Smooth muscle cell (in vitro differentiated cells): ENCODE data around the gene KRT28. TPM values are rescaled to one million over a fixed set of nuclear protein-coding genes. Genes with fewer than 3 reads are reported as not detected.
"Not testable (repeated sequence)": the region's sequence is repeated elsewhere in the genome, so short reads cannot be mapped to it uniquely, and the experiment has no call there.

Source experiments
- DNase-seq: peaks from one replicate; lab custom pipeline; 2025; ENCODE audit not compliant: unreplicated experiment; lab: John Stamatoyannopoulos, UW
- H2AFZ ChIP-seq: fragments of 200-600 bp; sonication (generic); 2 replicates; pipeline ENCODE4 v1.6.0; 2016; ENCODE audit warnings: antibody characterized with exemption, low read depth, mild to moderate bottlenecking
- H3F3A ChIP-seq: fragments of 200-600 bp; sonication (generic); 2 replicates; pipeline ENCODE4 v1.6.0; 2017; ENCODE audit warnings: antibody characterized with exemption, low read depth
- H3K27ac ChIP-seq: fragments of 200-600 bp; sonication (generic); 2 replicates; pipeline ENCODE4 v1.5.1; 2016; ENCODE audit warnings: low read depth, mild to moderate bottlenecking
- H3K27me3 ChIP-seq: fragments of 200-600 bp; sonication (generic); 2 replicates; pipeline ENCODE4 v1.6.1; 2016; ENCODE audit warnings: low read depth, mild to moderate bottlenecking
- H3K36me3 ChIP-seq: fragments of 200-600 bp; sonication (generic); 2 replicates; pipeline ENCODE4 v1.5.1; 2016; ENCODE audit warnings: low read depth
- H3K4me1 ChIP-seq: fragments of 200-600 bp; sonication (generic); 2 replicates; pipeline ENCODE4 v1.5.1; 2016; ENCODE audit warnings: low read depth
- H3K4me2 ChIP-seq: fragments of 200-600 bp; sonication (generic); 2 replicates; pipeline ENCODE4 v1.6.0; 2016; ENCODE audit warnings: mild to moderate bottlenecking
- H3K4me3 ChIP-seq: fragments of 200-600 bp; sonication (generic); 2 replicates; pipeline ENCODE4 v1.5.1; 2016; ENCODE audit warnings: mild to moderate bottlenecking
- H3K79me2 ChIP-seq: fragments of 200-600 bp; sonication (generic); 2 replicates; pipeline ENCODE4 v1.6.0; 2016; ENCODE audit warnings: low read depth, mild to moderate bottlenecking
- H3K9ac ChIP-seq: fragments of 200-600 bp; sonication (generic); 2 replicates; pipeline ENCODE4 v1.6.0; 2016; ENCODE audit warnings: low read depth
- H3K9me3 ChIP-seq: fragments of 200-600 bp; sonication (generic); replicated peaks from 2 replicates; pipeline ENCODE4 v1.5.1; 2016; ENCODE audit warnings: low read depth
- H4K20me1 ChIP-seq: fragments of 200-600 bp; sonication (generic); 2 replicates; pipeline ENCODE4 v1.6.0; 2016; ENCODE audit warnings: low read depth
- WGBS: methylation state at CpG from one replicate; pipeline ENCODE4 v1.1.7; 2016; ENCODE audit warnings: low lambda C conversion rate; 5-methylcytosine and 5-hydroxymethylcytosine counted together
- polyA plus RNA-seq: library from polyadenylated mRNA; unstranded; fragments of >200 nt; fragmentation: Nextera tagmentation; extraction: Ambion mirVana; gene quantifications from 2 replicates; pipeline ENCODE4 v1.2.1, GENCODE V29; 2016
- total RNA-seq: library from RNA; depleted of rRNA; stranded (reverse); fragments of >200 nt; gene quantifications from 2 replicates; pipeline ENCODE4 v1.2.3, GENCODE V29; 2014
- TF ChIP-seq, protein P1 (sequence below): fragments of 200-600 bp; sonication (generic); IDR thresholded peaks from 2 replicates; pipeline ENCODE4 v1.5.1; 2017; ENCODE audit warnings: borderline replicate concordance, mild to moderate bottlenecking, antibody characterized with exemption; ENCODE audit not compliant: insufficient read depth, poor library complexity, severe bottlenecking

KRT28 gene
- total and polyA plus RNA-seq, 2 experiments from 2014 or later = not detected

DNA sequence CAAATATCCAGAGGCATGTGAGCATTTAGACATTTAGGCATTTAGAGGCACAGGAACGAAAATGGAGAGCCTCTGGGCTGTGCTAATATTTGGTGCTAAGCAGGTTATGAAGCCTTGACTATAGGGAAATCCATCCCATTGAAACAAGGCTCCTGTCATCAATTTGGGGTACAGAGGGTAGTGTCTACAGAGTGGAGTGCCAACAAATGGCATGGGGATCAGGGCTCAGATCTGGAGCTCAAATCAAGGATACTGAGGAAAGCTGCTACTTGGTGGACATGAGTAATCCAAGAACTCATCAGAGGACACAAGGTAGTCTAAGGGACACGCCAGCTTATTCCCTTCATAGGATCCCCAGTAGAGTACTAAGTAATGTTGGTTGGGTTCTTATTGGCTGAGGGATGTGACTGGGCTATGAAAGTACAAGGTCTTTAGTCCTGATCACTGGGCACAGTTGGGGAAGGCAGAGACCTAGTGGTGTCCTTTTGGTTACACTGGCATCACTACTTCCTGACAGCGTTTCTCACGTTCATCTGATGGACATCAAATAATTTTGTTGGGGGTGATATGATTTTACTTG lies 17.4 kb upstream of the KRT28 start:
- H4K20me1 ChIP-seq = no peaks in the 10 kb centered on the region
- 98% methylated on average over 4 of the region's 4 CpGs for WGBS
- no peak overlapping the region for H3K27ac ChIP-seq
- no peak for DNase-seq
- H3K4me3 ChIP-seq = peak overlapping the region; percentile 70
- H3K4me2 ChIP-seq = peak overlapping the region; percentile 96
- no peak overlapping the region for H3K9ac ChIP-seq
- H2AFZ ChIP-seq = no peak overlapping the region
- TF ChIP-seq, protein P1, sequence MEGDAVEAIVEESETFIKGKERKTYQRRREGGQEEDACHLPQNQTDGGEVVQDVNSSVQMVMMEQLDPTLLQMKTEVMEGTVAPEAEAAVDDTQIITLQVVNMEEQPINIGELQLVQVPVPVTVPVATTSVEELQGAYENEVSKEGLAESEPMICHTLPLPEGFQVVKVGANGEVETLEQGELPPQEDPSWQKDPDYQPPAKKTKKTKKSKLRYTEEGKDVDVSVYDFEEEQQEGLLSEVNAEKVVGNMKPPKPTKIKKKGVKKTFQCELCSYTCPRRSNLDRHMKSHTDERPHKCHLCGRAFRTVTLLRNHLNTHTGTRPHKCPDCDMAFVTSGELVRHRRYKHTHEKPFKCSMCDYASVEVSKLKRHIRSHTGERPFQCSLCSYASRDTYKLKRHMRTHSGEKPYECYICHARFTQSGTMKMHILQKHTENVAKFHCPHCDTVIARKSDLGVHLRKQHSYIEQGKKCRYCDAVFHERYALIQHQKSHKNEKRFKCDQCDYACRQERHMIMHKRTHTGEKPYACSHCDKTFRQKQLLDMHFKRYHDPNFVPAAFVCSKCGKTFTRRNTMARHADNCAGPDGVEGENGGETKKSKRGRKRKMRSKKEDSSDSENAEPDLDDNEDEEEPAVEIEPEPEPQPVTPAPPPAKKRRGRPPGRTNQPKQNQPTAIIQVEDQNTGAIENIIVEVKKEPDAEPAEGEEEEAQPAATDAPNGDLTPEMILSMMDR = no peak
- no peaks in the 10 kb centered on the region for H3K36me3 ChIP-seq
- H3K4me1 ChIP-seq = peaks cover 13% of the 10 kb centered on the region
- H3F3A ChIP-seq = peaks cover 8% of the 10 kb centered on the region
- H3K9me3 ChIP-seq = no peaks in the 10 kb centered on the region
- peaks cover 13% of the 10 kb centered on the region for H3K27me3 ChIP-seq
- H3K79me2 ChIP-seq = no peaks in the 10 kb centered on the region

DNA sequence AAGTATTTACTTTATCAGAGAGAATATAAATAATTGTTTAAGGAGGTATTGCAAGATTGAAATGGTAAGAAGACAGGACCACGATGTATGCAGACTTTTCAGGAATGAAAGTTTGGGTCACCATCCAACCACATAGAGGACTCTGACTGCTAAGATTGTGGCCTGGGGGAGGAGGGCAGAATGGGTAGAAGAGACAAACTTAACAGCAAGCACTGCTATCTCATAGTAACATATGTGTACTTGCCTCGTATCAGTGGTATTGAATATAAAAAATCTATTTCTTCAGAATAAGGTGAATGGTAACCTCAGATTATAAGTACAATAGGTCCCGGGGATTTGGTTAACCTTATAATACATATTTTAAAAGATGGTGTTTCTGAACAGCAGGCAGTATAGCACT lies 16.8 kb upstream of the KRT28 start:
- Histone ChIP-seq H3K79me2 (no peaks in the 10 kb centered on the region), H3K36me3 (no peaks in the 10 kb centered on the region), H4K20me1 (no peaks in the 10 kb centered on the region), H3K9ac (no peak overlapping the region), H3K9me3 (no peaks in the 10 kb centered on the region), H3F3A (peaks cover 8% of the 10 kb centered on the region), H3K4me3 (no peak overlapping the region), H3K4me2 (no peak overlapping the region), H3K27ac (no peak overlapping the region), H3K27me3 (peaks cover 19% of the 10 kb centered on the region), H2AFZ (no peak overlapping the region), H3K4me1 (peaks cover 13% of the 10 kb centered on the region)
- TF ChIP-seq, protein P1 = no peak
- WGBS = 95% methylated on average over 3 of the region's 3 CpGs
- no peak for DNase-seq

DNA sequence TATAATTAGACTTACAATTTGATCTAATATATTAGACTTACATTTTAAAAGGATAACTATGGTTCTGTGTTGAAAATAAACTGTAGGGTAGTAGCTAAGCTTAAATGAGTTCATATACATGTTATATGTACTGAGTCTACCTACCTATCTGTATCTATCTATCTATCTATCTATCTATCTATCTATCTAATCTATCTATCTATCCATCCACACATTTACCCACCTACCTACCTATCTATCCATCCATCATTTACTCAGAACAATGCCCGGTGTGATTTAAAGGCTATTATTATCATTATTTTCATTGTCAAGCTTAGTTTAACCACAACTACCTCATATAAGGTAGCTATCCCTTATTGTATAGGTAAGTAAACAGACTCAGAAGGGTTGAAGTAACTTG lies 15.6 kb upstream of the KRT28 start:
- WGBS = 89% methylated on average over 1 of the region's 1 CpG
- Histone ChIP-seq H3K9me3 (no peaks in the 10 kb centered on the region), H3K79me2 (no peaks in the 10 kb centered on the region), H3K36me3 (no peaks in the 10 kb centered on the region), H3K4me3 (no peak overlapping the region), H3K4me2 (no peak overlapping the region), H3K4me1 (peaks cover 13% of the 10 kb centered on the region), H3K9ac (no peak overlapping the region), H3K27ac (no peak overlapping the region), H2AFZ (no peak overlapping the region), H4K20me1 (no peaks in the 10 kb centered on the region), H3K27me3 (peaks cover 31% of the 10 kb centered on the region), H3F3A (peaks cover 8% of the 10 kb centered on the region)
- no peak for DNase-seq
- TF ChIP-seq, protein P1 = no peak

DNA sequence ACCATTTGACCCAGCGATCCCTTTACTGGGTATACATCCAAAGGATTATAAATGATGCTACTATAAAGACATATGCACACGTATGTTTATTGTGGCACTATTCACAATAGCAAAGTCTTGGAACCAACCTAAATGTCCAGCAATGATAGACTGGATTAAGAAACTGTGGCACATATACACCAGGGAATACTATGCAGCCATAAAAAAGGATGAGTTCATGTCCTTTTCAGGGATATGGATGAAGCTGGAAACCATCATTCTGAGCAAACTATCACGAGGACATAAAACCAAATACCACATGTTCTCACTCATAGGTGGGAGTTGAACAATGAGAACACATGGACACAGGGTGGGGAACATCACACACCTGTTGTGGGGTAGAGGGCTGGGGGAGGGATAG lies 14.9 kb upstream of the KRT28 start:
- DNase-seq, H2AFZ ChIP-seq, H4K20me1 ChIP-seq, H3K4me3 ChIP-seq, H3K79me2 ChIP-seq, H3K27ac ChIP-seq, H3F3A ChIP-seq, H3K4me2 ChIP-seq, H3K9me3 ChIP-seq, H3K9ac ChIP-seq, H3K36me3 ChIP-seq: not testable (repeated sequence)
- Histone ChIP-seq H3K4me1 (peaks cover 12% of the 10 kb centered on the region), H3K27me3 (peaks cover 38% of the 10 kb centered on the region)
- WGBS = 81% methylated on average over 3 of the region's 3 CpGs
